GM21737 (cell line): ENCODE measurements around the gene LY6G5C.

ENCODE experiments used
- ATAC-seq: cut with Tn5 transposase; IDR thresholded peaks from one replicate; pipeline ENCODE4 v1.9.1; 2021; ENCODE audit warnings: mild to moderate bottlenecking, moderate library complexity; ENCODE audit not compliant: unreplicated experiment

LY6G5C gene

DNA sequence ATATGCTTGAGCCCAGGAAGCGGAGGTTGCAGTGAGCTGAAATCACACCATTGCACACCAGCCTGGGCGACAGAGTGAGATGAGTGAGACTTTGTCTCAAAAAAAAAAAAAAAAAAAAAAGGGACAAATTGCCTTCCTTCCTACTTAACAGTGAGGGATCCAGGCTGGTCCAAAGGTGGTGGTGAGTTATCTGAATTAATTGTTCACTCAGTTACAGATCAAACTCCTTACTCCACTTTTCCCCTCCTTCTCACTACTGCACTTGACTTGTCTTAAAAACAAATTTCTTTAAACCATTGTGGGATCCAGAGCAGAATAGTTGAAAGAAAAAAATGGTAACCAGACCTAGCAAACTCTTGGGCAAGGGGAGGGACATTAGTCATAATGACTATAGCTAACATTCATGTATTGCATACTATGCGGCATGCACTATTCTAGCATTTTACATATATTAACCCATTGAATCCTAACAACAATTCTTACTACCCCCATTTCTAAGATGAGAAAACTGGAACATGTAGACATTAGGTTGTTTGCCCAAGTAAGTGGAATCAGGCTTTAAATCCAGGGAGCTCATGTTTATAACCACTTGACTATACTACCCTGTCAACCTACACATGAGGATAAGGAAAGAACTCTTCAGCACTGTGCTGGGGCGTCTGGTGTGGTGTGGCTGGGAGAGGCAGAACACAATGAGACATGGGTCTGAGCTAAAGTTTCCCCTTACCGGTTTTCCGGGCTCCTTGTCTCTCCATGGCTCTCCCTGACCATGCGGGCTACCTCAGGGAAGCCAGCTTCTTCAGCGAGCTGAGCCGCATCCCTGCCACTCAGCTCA is 17.5 kb downstream of the LY6G5C start:
- no peak for ATAC-seq

DNA sequence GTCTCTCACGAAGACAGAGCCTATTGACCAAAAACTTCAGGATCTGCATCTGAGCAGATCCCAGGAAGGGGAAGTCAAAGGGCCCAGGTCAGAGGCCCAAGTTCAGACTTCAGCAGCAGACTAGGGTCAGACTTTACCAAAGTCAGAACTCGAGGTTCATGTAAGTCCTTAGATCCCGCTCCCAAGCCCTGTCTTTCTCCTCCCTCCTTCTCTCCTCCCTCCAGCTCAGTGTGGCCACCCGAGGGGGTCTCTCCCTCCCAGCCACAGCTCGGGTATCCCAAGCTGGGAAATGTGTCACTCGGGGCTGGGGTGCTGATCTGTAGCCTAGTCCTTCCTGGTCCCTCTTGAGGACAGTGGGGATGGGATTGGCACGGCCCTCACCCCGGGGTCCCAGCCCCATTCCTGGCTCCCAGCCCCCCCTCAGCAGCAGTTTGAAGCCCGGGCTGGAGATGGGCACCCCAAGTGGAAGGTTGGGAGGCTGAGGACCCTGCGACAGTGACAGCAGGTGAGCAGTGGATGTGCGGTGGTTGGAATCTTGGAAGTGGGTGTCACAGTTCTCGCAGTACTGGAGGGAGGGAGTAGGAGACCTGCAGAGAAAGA is 18.6 kb downstream of the LY6G5C start:
- no peak for ATAC-seq

DNA sequence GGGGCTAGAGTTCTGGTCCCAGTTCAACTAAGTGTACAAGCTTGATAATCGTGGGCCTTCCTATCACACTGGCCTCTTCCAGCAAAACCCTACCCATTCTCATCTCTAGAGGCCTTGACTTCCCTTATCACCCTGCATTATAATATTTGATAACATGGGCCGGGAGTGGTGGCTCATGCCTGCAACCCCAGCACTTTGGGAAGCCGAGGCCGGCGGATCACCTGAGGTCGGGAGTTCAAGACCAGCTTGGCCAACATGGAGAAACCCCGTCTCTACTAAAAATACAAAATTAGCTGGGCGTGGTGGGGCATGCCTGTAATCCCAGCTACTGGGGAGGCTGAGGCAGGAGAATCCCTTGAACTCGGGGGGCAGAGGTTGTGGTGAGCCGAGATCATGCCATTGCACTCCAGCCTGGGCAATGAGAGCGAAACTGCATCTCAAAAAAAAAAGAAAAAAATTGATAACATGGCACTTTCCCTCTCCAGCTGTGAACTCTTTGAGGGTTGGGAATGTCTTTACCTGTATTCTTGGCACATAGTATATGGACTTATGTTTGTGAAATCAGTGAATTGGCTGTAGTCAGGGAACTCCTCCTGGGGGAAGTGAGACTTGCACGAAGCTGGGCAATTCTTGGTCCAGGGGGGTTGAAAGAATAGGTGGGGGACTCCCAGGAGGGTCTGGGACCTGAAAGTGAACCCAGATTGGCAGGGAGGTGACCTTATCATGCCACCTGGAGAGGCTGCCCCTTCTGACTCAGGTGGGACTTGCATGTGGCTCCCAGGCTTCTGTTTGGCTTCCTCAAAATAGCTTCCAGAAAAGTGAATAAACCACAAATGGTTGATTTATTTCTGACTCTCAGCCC is 19.4 kb downstream of the LY6G5C start:
- ATAC-seq: no peak

DNA sequence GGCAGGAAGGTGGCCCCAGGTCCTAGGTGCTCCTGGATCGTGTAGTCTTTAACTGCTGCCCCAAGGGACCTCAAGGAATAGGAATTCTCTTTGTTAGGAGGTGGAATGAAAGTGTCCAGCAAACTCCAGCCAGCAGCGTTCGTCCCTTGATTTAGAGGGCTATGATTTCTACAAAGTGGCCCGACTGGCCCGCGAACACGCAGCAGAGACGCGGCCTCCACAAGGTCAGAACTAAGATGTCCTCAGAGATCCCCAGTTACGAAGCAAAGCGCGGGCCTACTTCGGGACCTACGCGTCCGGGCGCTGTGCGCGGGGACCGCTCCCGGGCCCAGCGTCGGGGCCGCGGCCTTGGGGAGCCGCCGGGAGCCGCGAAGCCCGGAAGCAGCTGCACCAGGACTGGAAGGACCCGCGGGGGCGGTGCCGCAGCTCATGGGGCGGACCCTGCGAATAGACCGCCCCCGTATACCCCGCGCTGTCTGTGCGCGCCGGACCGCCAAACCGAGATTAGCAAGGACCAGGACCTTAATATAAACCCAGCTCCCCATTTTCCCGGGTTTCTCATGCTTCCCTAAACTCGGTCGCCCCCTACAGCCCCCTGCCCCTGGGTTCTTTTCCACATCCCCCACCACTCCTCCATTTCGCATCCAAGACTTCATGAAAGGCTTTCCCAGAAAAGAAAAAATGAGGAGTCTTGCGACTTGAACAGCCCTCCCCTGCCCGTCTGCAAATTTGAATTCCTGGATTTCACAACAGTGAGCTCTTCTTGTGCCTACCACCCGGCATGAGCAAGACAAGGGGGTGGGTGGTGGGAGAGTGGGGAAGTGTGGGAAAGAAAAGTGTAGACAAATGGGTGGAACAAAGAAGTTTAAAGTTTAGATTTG is 20.2 kb downstream of the LY6G5C start, which contains the start of gene C6orf47:
TSS of gene C6orf47 (minus strand) at position 398 of the 881 bp plus-strand sequence. CDS start 831 bp downstream, outside the sequence.
- peak; percentile 35 for ATAC-seq

DNA sequence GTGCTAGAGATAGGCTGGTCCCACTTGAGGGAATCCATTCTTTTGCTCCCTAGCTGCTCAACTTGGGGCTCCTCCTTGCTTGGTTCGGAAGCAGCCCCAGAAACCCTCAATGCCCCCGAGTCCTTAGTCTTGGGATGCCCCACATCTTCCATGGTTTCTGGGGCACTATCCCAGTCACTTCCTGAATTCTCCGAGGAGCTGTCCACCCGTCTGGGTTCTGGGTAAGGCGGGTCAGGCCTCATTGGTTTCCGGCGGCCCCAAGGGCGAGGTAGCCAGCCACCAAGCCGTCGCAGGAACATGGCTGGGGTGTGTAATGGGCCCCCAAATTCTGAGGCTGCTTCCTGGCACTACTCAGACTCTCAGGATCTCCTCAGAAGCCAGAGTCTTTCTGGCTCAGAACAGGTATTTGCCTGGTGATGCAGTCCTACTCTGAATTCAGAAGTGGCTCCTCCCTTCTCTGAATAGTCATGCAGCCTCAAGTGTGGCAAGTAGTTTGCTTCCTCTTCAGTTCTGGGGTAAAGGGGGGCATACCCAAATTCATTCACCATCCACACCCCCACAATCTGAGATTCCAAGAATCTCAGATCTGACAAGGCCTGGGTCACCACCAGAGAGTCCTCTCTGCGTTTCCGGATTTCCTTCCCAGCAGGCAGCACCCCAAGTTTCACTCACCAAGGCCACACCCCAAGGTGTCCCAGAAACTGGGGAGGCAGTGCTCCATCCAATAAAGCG is 21.1 kb downstream of the LY6G5C start:
- ATAC-seq: no peak

DNA sequence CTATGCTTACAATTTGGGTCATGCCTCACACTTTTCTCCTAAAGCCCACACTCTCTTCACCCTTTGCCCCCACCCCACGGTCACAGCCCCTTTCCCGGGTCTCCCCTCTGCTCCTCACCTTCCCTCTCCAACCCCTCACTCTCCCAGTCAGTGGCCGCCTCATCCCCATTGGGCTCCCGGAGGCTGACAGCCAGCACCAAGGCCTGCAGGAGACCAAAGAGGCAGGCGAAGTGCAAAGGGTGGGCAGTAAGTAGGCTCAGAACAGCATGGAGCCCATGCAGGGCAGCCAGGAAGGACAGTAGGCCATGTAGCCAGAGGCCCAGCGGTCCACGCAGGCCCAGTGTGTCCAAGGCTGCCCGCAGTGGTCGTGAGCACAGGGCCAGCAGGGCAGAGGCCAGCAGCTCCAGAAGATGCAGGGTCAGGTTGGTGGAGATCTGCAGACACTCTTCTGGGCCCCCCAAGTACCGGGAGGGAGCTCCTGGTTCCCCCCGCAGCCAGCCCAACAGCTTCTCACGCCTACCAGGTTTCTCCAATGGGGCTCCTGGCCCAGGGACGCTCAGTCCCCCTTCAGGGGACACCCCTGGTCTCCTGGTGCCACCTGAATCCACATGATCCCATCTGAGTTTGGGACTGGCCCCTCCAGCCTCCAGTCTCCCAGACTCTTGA is 21.8 kb downstream of the LY6G5C start:
- no peak for ATAC-seq

DNA sequence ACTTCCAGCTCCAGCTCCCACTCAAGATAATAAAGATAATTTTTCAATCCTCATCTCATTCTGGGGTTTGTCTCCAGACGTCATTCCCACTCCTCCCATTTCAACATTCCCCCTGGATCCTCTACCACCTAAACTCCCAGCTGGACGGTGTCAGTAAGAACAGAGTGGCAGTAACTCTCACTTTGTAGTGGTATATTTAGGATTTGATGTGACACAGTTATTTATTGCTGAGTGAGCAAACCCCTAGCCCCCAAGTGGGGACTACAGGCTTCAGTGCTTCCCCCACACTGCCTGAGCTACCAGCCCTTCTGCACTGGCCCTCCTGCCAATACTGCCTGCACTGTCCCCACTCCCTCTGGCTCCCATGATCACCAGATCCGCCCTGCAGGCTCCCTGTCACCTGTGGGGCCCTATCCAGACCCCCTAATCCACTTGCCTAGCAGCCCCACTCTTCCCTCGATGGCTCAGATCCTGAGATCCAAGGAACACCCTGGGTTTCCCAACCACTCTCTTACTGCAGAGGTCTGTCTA is 22.6 kb downstream of the LY6G5C start:
- ATAC-seq: no peak

DNA sequence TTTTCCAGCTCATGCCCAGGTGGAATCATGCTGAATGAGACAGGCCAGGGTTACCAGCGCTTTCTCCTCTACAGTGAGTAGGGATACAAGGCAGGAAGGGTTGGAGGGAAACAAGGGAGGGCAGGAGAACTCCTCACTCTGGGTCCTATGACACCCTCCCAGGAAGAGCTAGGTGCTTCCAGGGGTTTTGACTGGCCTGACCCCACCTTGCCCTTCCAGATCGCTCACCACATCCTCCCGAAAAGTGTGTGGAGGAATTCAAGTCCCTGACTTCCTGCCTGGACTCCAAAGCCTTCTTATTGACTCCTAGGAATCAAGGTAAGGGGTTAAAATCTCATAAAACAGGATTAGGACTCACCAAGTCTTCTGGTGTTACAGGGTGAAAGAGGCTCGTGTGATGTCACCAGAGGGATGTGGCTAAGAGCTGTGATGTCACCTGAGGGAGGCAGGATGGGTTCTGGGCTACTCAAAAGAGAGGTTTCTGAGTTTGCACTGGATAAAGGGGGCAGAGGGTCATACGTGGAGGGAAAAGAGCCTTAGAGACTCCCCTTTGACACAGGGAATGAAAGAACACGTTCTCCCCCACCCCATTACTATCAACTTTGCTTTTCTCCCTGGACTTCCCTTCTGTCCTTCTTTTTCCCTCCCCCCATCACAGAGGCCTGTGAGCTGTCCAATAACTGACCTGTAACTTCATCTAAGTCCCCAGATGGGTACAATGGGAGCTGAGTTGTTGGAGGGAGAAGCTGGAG is 23.3 kb downstream of the LY6G5C start:
- no peak for ATAC-seq

DNA sequence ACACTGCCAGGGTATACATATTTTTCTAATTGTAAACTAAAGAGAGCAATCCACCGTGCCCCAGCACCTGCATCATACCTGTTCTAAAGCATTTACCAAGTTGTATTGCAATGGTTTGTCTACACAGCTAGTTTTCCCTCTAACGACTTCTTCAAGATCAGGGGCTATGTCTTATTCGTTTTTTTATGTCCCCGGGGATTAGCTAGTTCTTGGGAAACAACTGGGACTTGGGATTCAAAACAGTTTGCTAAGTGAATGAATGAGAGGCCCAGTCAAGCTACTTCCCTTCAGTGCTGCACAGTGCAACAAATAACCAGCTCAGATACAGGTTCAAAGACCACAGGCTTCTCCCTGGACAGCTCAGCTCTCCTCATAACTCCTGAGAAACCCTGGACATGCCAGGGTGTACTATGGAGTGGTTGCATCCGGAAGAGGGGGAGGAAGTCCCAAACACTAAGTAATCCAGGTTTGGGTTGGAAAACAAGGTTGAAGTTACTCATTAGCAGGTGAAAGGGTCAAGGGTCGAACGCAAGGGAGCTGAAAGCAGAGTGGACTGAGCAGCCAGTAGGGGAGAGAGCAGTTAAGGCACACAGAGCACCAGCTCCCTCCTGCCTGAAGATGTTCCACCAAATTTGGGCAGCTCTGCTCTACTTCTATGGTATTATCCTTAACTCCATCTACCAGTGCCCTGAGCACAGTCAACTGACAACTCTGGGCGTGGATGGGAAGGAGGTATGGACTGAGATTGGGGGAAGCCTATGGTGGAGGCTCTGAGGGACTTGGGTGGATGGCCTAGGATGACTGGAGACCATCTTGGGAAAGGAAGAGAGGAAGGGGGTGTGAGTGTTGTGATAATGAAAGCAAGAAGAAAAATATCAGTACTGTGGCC is 25.3 kb downstream of the LY6G5C start, which contains the start of gene APOM:
TSS of gene APOM (plus strand) at position 546 of the 889 bp plus-strand sequence. CDS start at position 619, 73 bp downstream.
- ATAC-seq: no peak

DNA sequence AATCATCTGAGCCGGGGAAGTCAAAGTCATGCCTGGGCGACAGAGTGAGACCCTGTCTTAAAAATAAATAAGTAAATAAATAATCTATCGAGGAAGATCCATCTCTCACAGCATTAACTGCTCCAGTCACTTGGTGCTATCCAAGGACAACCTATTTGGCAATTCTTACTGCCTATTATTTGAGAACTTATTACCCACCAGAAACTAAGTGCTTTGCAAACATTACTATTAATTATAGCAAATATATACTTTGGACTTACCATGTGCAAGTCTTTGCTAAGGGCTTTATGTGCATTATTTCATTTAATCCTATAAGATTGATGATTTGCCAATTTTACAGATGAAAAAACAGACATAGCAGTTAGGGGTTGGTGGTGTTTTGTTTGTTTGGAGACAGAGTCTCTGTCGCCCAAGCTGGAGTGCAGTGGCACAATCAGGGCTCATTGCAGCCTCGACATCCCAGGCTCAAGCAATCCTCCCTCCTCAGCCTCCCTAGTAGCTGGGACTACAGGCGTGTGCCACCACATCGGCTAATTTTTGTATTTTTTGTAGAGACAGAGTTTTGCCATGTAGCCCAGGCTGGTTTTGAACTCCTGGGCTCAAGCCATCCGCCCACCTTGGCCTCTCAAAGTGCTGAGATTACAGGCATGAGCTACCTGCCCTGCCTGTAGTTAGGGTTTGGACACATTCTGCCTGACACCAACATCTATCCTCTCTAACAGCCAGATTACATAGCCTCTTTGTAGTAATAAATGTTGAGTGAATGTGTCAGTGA is 26.1 kb downstream of the LY6G5C start:
- no peak for ATAC-seq

DNA sequence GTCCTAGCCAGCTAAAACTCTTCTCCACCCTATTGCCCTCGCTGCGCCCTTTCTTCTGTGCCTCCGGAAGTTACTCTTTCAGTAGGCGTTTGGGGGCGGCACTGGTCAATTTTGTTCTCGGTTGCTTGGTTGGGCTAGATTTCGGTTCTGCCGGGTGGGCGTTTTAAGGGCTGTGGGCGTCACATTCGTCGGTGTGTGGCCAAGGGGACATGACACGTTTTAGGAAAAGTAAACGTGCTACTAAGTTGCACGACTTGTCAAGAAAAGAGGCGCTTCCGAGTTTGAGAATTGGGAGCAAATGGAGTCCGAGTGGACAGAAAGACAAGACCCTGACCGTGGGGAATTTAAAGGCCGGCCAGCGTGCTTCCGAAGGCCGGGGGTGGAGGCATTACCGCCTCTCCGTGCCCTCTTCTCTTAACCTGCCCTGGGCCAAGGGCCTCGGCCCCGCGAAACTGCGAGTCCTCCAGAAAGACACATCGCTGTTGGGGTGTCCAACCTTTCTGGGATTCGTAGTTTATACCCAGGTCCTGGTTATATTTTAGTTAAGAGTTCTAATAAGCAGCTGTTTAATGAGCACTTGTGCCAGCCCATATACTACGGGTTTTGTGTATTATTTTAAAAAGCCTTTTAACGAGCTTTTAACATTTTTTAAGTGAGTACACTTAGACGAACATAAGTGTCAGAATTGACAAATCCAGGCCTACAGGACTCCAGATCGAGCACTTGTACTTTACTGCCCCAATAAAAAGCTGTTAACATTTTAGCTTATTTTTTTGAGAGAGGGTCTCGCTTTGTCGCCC is 27.7 kb downstream of the LY6G5C start:
- peak; percentile 48 for ATAC-seq

DNA sequence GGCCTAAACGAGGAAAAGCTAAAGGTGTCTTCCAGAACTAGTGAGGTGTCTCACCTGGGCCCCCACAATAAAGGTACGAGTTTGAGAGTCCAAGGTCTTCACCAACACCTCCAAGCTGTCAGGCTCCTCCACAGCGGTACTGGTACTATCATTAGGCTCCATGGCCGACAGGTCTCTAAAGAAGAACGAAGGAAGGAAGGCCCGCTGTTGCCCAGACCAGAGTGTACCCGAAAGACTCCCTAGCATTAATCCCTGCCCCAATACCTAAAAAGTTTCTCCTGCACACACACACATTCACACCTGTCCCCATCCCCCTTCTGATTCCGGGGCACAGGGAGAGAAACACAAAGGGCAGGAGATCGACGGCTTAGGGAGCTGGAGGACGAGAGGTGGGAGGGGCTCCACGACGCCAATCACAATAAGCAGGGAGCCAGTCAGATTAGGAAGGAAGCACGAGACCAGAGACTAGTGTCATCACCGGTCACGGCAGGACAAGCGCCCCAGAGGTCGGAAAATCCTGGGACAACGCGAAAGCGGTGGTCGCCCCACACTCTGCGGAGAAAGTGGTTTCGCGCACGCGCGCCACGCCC is 29.2 kb downstream of the LY6G5C start:
- peak; percentile 28 for ATAC-seq

DNA sequence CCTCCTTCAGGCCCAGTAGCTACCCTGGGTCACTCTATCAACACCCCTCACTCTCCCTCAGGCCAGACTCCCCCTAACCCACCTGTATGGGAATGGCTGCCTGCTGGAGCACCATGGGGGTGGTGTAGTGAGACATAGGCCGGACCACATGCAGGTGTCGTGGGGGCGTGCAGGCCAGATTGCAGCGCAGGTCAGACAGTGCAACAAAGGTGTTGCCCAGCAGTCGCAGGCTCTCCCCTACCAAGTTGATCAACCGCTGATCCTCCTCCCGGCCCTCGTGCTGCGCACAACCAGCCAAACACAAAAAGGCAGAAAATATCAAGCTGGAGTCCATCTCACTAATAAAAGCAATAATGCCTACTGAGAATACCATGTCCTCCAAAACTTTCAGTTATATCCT is 35.5 kb downstream of the LY6G5C start:
- no peak for ATAC-seq

DNA sequence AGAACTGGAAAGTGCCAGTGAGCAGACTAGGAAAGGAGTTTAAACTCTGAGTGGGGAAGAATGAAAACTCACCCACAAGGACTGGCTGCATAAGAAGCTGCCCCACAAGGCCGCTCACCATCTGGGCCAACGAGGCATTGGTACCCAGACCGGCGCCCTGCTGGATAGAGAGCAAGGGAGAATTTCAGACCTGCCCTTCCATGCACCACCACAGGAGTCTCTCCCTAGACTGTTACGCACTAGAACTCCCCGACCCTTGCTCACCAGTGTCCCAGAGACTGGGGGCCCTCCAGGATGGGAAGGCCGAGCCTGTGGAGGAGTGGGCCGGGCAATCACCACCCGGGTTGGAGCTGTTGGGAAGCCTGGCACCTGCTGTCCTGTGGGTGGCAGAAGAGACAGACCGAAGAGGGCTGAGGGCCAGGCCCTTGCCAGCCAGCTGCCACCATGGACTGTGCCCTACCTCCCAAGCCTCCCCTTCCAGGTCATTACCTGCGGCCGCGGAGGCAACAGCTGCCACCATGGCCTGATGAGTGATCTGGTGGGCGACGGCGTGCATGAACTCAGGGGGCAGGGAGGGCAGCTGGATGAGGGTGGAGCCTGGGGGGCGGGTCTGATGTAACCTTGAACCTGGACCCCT is 36.9 kb downstream of the LY6G5C start:
- ATAC-seq: no peak
